Liver (tissue), 9 donors: Measurements from ENCODE around the gene FGFBP2. TPM values are rescaled to one million over a fixed set of nuclear protein-coding genes. Genes with fewer than 3 reads are reported as not detected.

ENCODE experiments used
- DNase-seq: peaks from one replicate; pipeline ENCODE4 v3.0.0-alpha.2; 2017; ENCODE audit warnings: low spot score
- H3K27ac ChIP-seq, 2 donors: one replicate each; pipeline ENCODE4 v1.7.0; 2013; ENCODE audit warnings: inconsistent platforms in 2 of 2, low read length in 2 of 2, control low read depth in 1 of 2, low read depth in 1 of 2, mild to moderate bottlenecking in 1 of 2
- H3K27me3 ChIP-seq, 4 donors: one replicate each; pipeline versions ENCODE4 v1.6.1 to v1.7.0; 2013; ENCODE audit warnings: low read length in 3 of 4, inconsistent platforms in 1 of 4, mild to moderate bottlenecking in 1 of 4, moderate library complexity in 1 of 4; ENCODE audit not compliant: control insufficient read depth in 4 of 4, insufficient read depth in 4 of 4
- H3K36me3 ChIP-seq, 4 donors: one replicate each; pipeline versions ENCODE4 v1.6.1 to v1.7.0; 2013; ENCODE audit warnings: low read length in 3 of 4, mild to moderate bottlenecking in 3 of 4, low read depth in 1 of 4, moderate library complexity in 1 of 4; ENCODE audit not compliant: control insufficient read depth in 4 of 4, insufficient read depth in 3 of 4
- H3K4me1 ChIP-seq, 4 donors: one replicate each; pipeline versions ENCODE4 v1.6.1 to v1.7.0; 2013; ENCODE audit warnings: low read length in 3 of 4, mild to moderate bottlenecking in 3 of 4, moderate library complexity in 1 of 4; ENCODE audit not compliant: control insufficient read depth in 4 of 4, insufficient read depth in 4 of 4
- H3K4me3 ChIP-seq, 3 donors: one replicate each; pipeline versions ENCODE4 v1.6.1 to v1.7.0; 2013; ENCODE audit warnings: low read length in 3 of 3, control low read depth in 1 of 3, low read depth in 1 of 3, mild to moderate bottlenecking in 1 of 3
- H3K9ac ChIP-seq, 2 donors: one replicate each; pipeline ENCODE4 v1.7.0; 2013; ENCODE audit warnings: low read length in 2 of 2, mild to moderate bottlenecking in 2 of 2, moderate library complexity in 2 of 2, control low read depth in 1 of 2, low read depth in 1 of 2
- H3K9me3 ChIP-seq, 4 donors: one replicate each; pipeline versions ENCODE4 v1.6.1 to v1.7.0; 2013; ENCODE audit warnings: low read length in 3 of 4; ENCODE audit not compliant: control insufficient read depth in 4 of 4
- EGR1 ChIP-seq, 2 donors: IDR thresholded peaks; 2 replicates each; pipeline ENCODE4 v1.6.1; 2016 to 2018; ENCODE audit warnings: antibody characterized with exemption in 2 of 2, low read depth in 2 of 2
- FOXA1 ChIP-seq: IDR thresholded peaks from 2 replicates; pipeline ENCODE4 v1.6.1; 2016; ENCODE audit warnings: antibody characterized with exemption
- FOXA2 ChIP-seq: IDR thresholded peaks from 2 replicates; pipeline ENCODE4 v1.6.1; 2016; ENCODE audit warnings: antibody characterized with exemption
- HNF4A ChIP-seq, 2 donors: conservative IDR thresholded peaks; 2 replicates each; pipeline ENCODE4 v1.6.1; 2016; ENCODE audit warnings: antibody characterized with exemption in 2 of 2, mild to moderate bottlenecking in 2 of 2
- HNF4G ChIP-seq: IDR thresholded peaks from 2 replicates; pipeline ENCODE4 v1.6.1; 2016; ENCODE audit warnings: antibody characterized with exemption
- JUND ChIP-seq, 2 donors: IDR thresholded peaks; 2 replicates each; pipeline ENCODE4 v1.6.1; 2016; ENCODE audit warnings: antibody characterized with exemption in 2 of 2
- RAD21 ChIP-seq, 2 donors: IDR thresholded peaks; 2 replicates each; pipeline ENCODE4 v1.6.1; 2016; ENCODE audit warnings: antibody characterized with exemption in 2 of 2, mild to moderate bottlenecking in 2 of 2
- RXRA ChIP-seq, 2 donors: IDR thresholded peaks; 2 replicates each; pipeline ENCODE4 v1.6.1; 2017 to 2018; ENCODE audit warnings: antibody characterized with exemption in 2 of 2, mild to moderate bottlenecking in 1 of 2
- SP1 ChIP-seq: IDR thresholded peaks from 2 replicates; pipeline ENCODE4 v1.6.1; 2018; ENCODE audit warnings: antibody characterized with exemption, mild to moderate bottlenecking
- TAF1 ChIP-seq: conservative IDR thresholded peaks from 2 replicates; pipeline ENCODE4 v1.6.1; 2016; ENCODE audit warnings: antibody characterized with exemption, mild to moderate bottlenecking
- YY1 ChIP-seq: IDR thresholded peaks from 2 replicates; pipeline ENCODE4 v1.6.1; 2016; ENCODE audit warnings: antibody characterized with exemption, mild to moderate bottlenecking
- WGBS: extraction: QIAGEN DNeasy Blood & Tissue Kit; methylation state at CpG from one replicate; pipeline ENCODE4 v1.1.7; 2013; 5-methylcytosine and 5-hydroxymethylcytosine counted together
- polyA plus RNA-seq, 2 donors: library from polyadenylated mRNA; stranded (reverse) in 1 of 2; unstranded in 1 of 2; fragments of 200-250 nt in 1 of 2; fragments of >200 nt in 1 of 2; fragmentation: Nextera tagmentation in 1 of 2; extraction: Ambion mirVana in 1 of 2; gene quantifications; one replicate each; pipeline versions ENCODE4 v1.2.1 to v1.2.3, GENCODE V29; 2013 to 2015
- total RNA-seq, 2 donors: library from RNA; depleted of rRNA; stranded (reverse); fragments of >200 nt; gene quantifications; one replicate each; pipeline ENCODE4 v1.2.3, GENCODE V29; 2014
- TF ChIP-seq, protein P1 (sequence below): IDR thresholded peaks from 2 replicates; pipeline ENCODE4 v1.6.1; 2016; ENCODE audit warnings: antibody characterized with exemption
- TF ChIP-seq, protein P2 (sequence below): IDR thresholded peaks from 2 replicates; pipeline ENCODE4 v1.6.1; 2016; ENCODE audit warnings: antibody characterized with exemption
- TF ChIP-seq, protein P3 (sequence below): fragments of 150-350 bp; IDR thresholded peaks from 2 replicates; pipeline ENCODE4 v1.5.1; 2017; ENCODE audit warnings: improper control_type of control experiment, low read depth, low read length; ENCODE audit not compliant: missing input control
- TF ChIP-seq, protein P4 (sequence below): IDR thresholded peaks from 2 replicates; pipeline ENCODE4 v1.6.1; 2016; ENCODE audit warnings: antibody characterized with exemption
- donor health status: healthy.
- donor health status: healthy.
- donor health status: healthy.
- donor health status: healthy.
- donor health status: healthy.

FGFBP2 gene
- total and polyA plus RNA-seq, 4 donors, result 0.14 to 0.60 (median 0.25) TPM; not detected in 1

DNA sequence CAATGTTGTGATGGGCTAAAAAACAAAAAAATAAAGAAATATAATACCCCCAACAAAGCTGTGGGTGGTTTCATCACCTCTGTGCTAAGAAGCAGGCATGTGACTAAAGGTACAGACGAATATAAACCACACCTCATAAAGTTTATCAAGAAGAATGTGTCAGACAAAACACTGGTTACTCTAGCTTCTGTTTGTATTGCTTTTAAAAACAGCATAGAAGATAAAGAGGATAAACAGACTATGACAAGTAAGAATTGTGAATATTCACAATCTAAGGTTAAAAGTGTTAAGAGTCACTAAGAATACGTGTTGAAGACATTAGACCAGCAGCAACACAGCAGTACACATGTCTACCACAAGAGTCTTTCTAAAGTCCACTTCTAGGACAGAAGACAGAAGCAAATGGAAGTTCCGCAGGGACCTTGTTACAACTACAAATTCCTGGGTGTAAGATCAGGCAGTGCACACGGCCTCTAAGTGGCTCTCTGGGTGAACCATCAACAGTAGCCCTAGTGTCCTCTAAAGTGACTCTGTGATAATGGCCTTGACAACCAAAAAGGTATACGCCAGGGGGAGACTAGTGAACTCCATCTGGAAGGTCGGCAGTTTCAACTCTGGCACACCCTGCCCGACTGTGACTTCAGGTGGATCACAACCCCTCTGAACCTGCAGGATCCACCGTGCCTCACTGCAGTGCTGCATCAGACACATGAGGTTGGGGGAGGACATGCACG, 8.3 kb upstream of the FGFBP2 start:
- no peaks in the 10 kb centered on the region for H3K36me3 ChIP-seq
- TF ChIP-seq, protein P1, sequence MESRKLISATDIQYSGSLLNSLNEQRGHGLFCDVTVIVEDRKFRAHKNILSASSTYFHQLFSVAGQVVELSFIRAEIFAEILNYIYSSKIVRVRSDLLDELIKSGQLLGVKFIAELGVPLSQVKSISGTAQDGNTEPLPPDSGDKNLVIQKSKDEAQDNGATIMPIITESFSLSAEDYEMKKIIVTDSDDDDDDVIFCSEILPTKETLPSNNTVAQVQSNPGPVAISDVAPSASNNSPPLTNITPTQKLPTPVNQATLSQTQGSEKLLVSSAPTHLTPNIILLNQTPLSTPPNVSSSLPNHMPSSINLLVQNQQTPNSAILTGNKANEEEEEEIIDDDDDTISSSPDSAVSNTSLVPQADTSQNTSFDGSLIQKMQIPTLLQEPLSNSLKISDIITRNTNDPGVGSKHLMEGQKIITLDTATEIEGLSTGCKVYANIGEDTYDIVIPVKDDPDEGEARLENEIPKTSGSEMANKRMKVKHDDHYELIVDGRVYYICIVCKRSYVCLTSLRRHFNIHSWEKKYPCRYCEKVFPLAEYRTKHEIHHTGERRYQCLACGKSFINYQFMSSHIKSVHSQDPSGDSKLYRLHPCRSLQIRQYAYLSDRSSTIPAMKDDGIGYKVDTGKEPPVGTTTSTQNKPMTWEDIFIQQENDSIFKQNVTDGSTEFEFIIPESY, result no peak
- TF ChIP-seq RAD21 (IDR thresholded peaks at IDR 0.05) (no peak), SP1 (no peak), FOXA1 (no peak), HNF4A (conservative IDR thresholded peaks at IDR 0.05) (no peak), FOXA2 (no peak), JUND (IDR thresholded peaks at IDR 0.05) (no peak)
- TF ChIP-seq, protein P2, sequence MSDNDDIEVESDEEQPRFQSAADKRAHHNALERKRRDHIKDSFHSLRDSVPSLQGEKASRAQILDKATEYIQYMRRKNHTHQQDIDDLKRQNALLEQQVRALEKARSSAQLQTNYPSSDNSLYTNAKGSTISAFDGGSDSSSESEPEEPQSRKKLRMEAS, result no peak
- no peak overlapping the region for H3K4me3 ChIP-seq
- no peak overlapping the region for H3K9ac ChIP-seq
- peaks cover 0 to under 1% (median 0%) of the 10 kb centered on the region in 4 donors for H3K9me3 ChIP-seq
- no peaks in the 10 kb centered on the region for H3K27me3 ChIP-seq
- 89% methylated on average over 9 of the region's 9 CpGs for WGBS
- H3K27ac ChIP-seq, result no peak overlapping the region
- DNase-seq, result no peak
- H3K4me1 ChIP-seq, result no peaks in the 10 kb centered on the region

DNA sequence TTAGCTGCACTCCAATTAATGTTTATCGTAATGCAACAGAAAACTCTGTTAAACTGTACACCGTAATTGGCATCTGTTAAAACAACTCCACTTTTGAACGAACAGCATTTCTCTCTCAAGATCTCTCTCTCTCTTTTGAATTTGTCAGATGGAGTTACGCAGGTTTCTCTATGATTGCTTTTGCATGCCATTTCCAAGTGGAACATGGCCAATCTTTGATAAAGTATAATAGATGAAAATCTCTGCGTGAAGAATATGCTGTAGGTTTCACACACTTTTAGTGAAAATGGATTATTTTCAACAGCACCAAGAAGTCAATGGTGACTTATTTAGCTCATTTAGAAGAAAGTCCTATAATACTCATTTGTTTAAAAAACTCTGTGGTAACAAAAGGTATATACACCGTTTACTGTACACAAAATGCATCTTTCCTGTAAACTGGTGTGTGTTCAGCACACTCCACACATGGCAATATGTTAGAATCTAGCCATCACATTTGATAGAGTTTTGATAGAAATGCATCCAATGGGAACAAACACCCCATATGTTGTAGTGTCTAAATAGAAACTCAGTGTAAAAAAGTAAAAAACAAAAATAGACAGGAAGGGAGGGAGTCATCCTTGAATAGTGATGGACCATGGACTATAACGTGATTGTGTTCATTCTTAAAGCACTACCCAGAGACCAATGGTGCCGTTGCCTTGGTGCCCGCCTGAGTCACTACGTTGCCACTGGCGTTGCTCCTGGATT, 5.8 kb upstream of the FGFBP2 start:
- H3K4me1 ChIP-seq, result no peaks in the 10 kb centered on the region
- no peaks in the 10 kb centered on the region for H3K36me3 ChIP-seq
- 85% methylated on average over 11 of the region's 11 CpGs for WGBS
- H3K9me3 ChIP-seq, result peaks cover 0 to 2% (median 0%) of the 10 kb centered on the region in 4 donors
- H3K27ac ChIP-seq, result no peak overlapping the region
- H3K9ac ChIP-seq, result no peak overlapping the region
- H3K4me3 ChIP-seq, result no peak overlapping the region
- DNase-seq, result no peak
- TF ChIP-seq YY1 (no peak), SP1 (no peak), RXRA (IDR thresholded peaks at IDR 0.05) (no peak), TAF1 (no peak)
- TF ChIP-seq, protein P2, result no peak
- TF ChIP-seq, protein P3, sequence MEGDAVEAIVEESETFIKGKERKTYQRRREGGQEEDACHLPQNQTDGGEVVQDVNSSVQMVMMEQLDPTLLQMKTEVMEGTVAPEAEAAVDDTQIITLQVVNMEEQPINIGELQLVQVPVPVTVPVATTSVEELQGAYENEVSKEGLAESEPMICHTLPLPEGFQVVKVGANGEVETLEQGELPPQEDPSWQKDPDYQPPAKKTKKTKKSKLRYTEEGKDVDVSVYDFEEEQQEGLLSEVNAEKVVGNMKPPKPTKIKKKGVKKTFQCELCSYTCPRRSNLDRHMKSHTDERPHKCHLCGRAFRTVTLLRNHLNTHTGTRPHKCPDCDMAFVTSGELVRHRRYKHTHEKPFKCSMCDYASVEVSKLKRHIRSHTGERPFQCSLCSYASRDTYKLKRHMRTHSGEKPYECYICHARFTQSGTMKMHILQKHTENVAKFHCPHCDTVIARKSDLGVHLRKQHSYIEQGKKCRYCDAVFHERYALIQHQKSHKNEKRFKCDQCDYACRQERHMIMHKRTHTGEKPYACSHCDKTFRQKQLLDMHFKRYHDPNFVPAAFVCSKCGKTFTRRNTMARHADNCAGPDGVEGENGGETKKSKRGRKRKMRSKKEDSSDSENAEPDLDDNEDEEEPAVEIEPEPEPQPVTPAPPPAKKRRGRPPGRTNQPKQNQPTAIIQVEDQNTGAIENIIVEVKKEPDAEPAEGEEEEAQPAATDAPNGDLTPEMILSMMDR, result no peak
- no peaks in the 10 kb centered on the region for H3K27me3 ChIP-seq

DNA sequence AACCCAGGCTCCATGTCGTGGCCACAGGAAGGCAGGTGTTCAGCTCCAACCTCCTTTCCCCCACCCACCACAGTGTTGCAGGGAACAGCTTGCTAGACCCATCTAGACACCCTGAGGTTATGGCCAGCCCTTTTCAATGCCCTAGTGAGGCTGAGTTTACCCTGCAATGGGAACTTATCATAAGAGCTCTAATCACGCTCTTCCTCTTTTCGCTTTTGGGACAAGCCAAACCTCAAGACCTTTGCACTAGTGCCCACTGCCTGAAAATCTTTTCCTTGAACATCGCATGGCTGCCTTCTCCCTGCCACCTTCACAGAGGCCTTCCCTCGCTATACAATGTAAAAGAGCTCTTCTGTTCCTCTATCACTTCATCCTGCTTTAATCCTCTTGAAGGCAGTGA, 2.4 kb upstream of the FGFBP2 start:
- Histone ChIP-seq H3K27me3 (no peaks in the 10 kb centered on the region), H3K27ac (no peak overlapping the region), H3K9ac (no peak overlapping the region), H3K4me3 (no peak overlapping the region), H3K36me3 (no peaks in the 10 kb centered on the region), H3K4me1 (no peaks in the 10 kb centered on the region), H3K9me3 (peaks cover 0 to 2% (median 0%) of the 10 kb centered on the region in 4 donors)
- WGBS, result 85% methylated on average over 5 of the region's 5 CpGs
- no peak for DNase-seq
- no peak for TF ChIP-seq FOXA1
- no peak for TF ChIP-seq SP1
- no peak for TF ChIP-seq JUND (IDR thresholded peaks at IDR 0.05)
- no peak for TF ChIP-seq HNF4G
- no peak for TF ChIP-seq TAF1
- no peak for TF ChIP-seq EGR1 (IDR thresholded peaks at IDR 0.05; ENCODE audit: low read depth in 2 of 2)
- TF ChIP-seq, protein P3, result no peak
- no peak for TF ChIP-seq HNF4A (conservative IDR thresholded peaks at IDR 0.05)
- TF ChIP-seq YY1, result no peak
- TF ChIP-seq, protein P4, sequence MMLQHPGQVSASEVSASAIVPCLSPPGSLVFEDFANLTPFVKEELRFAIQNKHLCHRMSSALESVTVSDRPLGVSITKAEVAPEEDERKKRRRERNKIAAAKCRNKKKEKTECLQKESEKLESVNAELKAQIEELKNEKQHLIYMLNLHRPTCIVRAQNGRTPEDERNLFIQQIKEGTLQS, result no peak
- TF ChIP-seq, protein P2, result no peak
- TF ChIP-seq, protein P1, result no peak
